ENCODE data around the gene RECQL5. TPM values are rescaled to one million over a fixed set of nuclear protein-coding genes. Genes with fewer than 3 reads are reported as not detected.

Gene RECQL5
- total and polyA plus RNA-seq, 2 of the 8 experiments (the other 6 are each of a cell fraction or from before 2014, with no cell fraction given) = 15.1 to 41.1 TPM

DNA sequence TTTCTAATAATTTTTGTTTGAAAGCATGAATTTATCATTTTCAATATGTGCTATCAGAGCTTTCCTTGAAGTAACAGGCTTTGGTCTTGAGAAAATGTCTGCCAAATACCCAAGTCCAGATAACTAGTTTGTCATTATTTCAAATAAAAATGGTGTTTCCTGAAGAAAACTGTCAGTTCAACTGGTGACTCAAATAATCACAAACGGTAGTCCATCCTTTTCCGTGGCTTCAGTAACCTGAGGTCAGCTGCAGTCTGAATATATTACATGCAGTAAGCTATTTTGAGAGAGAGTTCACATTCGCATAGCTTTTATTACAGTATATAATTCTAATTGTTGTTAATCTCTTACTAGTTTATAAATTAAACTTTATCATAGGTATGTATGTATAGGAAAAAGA lies 9.5 kb upstream of the RECQL5 start (continued):
- TF ChIP-seq EP300 (IDR thresholded peaks at IDR 0.05; ENCODE audit: borderline replicate concordance in 1 of 2, low read depth in 2 of 2, low read length in 2 of 2) (no peak), GABPA (IDR thresholded peaks at IDR 0.05; ENCODE audit: borderline replicate concordance, insufficient read depth, low read length) (no peak), SIN3A (conservative IDR thresholded peaks at IDR 0.05 in 1 of 2, IDR thresholded peaks at IDR 0.05 in 1 of 2; ENCODE audit: low read depth in 1 of 2, low read length in 2 of 2) (no peak), CBX5 (IDR thresholded peaks at IDR 0.05; ENCODE audit: low read depth, low read length) (no peak), TAF1 (IDR thresholded peaks at IDR 0.05; ENCODE audit: low read depth, low read length) (no peak), RBBP5 (IDR thresholded peaks at IDR 0.05; ENCODE audit: borderline replicate concordance, low read depth, low read length) (no peak)

Data from H1 (cell line).